Activated CD8-positive, alpha-beta memory T cell treated with anti-CD3 and anti-CD28 coated beads for 48 hours (primary cell): ENCODE data around the gene KLHL8.

Source experiments
- DNase-seq, 3 experiments: peaks; one replicate each; pipeline ENCODE4 v3.0.0-alpha.2; 2020; ENCODE audit warnings: low read depth in 2 of 3, low spot score in 2 of 3

KLHL8 gene

DNA sequence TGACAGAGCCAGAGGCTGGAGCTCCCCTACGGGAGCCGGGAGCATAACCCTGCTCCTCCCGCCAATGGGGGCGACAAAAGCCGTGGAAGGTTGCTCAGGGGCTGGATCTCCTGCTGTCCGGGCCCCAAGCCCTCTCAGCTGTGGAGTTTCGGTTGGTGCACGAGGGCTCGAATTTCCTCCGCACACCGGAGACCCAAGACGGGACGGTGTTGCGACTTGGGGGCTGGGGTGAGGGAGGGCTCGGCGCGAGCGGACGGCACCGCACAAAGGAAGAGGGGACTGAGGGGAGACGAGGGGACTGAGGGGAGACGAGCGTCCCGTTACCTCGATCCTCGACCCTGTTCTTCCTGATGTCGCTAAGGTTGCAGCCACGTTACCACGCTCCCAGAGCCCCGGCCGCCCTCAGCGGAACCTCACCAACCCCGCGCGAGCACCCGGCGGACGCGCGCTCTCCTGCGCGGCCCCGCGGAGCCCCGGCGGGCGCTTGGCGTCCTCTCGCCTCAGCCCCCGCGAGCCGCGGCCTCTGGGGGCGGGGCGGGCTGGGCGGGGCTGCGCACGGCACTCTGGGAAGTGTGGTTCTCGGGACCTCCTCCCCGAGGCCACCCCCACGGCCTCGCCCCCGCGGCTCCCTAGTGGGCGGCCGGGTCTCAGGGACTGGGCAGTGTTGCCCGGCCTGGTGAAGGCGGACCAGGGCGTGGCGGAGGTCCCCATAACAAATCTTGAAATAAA, at the start of gene KLHL8:
TSS of gene KLHL8 (minus strand) at position 525 of the 729 bp plus-strand sequence. CDS start 25,079 bp downstream, outside the sequence.
- DNase-seq, result peak; percentile 52 to 82 (median 66)

DNA sequence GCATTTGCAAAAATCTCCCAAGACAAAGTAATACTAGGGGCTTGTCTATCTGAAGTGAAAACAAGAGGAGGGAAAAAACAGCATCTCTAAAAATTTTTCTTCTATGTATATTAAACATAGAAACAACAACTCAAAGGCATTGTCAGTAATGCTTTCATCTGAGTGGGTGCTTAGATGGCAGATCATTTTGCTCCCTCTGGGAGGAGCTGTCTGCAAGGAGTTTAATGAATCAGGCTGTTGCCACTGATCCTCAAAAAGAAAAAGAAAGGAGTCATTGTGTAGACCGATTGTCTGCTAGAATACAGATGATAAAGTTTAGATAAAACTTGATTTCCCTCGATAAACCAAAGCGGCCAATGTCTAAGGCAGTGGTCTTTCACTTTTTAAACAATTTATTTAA, 49.7 kb upstream of the KLHL8 start:
- no peak for DNase-seq

DNA sequence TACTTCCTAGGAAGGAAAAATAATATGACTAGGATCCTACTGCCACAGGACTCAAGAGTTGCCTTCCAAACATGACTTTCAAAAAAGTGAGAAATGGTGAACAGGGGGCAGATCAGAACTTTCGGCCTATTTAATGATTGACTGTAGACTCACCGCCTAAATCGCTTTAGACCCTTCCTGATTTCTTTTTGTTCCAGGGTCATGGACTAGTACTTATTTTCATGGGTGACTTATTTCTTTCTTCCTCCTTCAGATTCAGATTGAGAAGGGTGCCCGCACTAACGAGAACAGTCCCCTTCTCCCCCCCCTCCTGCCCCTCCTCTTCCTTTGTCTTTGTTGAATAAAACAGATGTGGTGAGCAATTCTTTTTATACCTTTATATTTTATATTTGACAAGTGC, 48.0 kb upstream of the KLHL8 start:
- DNase-seq, result no peak

DNA sequence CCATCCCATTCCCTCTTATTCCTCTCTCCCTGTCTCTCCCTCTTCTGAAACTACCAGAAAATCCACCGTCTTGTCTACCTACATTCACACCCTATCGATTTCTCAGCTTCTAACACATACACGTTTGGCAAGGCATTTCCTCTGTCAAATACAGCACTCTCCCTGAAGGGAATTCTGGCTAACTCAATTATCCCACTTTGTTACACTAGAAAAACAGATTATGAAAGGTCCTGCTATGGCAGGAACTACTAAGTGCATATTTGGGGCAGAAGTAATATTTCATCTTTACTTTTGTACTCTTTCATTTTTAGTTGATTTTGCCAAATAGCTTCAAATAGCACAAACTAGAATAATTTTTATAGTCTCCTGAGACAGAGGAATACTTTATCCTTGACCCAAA, 46.6 kb upstream of the KLHL8 start:
- no peak for DNase-seq

DNA sequence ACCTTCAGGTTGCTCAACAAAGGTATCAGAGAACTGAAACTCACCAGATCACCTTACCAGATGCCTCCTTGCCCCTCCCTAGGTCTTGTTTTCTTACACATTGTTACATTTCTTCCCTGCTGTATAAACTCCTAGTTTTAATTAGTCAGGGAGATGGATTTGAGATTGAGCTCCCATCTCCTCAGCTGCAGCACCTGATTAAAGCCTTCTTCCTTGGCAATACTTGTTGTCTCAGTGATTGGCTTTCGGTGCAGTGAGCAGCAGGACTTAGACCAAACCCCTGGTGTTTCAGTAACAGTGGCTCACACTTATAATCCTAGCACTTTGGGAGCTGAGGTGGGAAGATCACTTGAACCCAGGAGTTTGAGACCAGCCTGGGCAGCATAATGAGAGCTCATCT, 42.5 kb upstream of the KLHL8 start:
- no peak for DNase-seq

DNA sequence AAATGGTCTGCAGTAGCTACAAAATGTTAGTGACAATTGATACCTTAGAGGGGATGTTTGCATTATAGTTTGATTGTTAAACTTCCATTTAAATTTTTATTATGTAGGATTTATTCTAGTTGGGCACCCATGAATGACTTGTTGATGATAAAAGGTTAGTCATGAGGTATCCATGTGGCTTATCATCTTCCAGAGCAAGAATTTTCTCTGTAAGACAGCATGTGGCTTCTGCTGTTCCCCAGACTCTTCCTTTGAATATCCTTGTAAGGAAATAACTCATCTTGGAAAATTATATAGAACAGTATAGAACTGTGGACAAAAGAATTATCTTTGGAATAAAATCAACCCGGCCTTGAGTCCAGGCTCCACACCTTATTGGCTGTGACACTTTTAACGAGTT, 40.1 kb upstream of the KLHL8 start:
- DNase-seq, result no peak

DNA sequence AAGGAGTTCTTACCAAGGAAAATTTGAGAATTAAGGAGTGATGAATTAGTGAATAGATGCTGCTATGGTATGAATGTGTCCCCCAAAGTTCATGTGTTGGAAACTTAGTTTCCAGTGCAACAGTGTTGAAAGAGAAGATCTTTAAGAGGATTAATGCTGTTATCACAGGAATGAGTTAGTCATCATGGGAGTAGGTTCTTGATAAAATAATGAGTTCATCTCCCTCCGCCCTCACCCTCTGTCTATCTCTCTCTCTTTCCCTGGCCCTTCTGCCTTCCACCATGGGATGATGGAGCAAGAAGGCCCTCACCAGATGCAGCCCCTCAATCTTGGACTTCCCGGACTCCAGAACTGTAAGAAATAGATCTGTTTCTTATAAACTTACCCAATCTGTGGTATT, 38.3 kb upstream of the KLHL8 start:
- DNase-seq, result no peak

DNA sequence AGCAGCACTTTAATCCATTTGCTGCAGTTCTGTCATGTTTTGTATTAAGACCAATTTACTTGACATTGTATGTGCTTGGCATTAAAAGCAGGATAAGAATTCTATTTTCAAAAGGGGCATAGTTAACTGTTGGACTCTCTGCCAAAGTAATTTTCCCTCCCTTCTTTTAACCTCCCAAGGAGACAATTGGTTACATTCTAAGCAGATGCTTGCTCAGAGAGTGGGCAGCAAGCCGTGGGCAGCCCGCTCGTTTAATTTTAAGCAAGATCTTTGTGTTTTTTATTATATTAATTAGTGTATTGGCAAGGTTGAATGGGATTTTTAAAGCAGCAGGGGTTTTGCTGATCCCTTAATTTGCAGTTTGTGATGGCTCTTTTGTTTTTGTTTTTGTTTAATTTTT, 37.1 kb upstream of the KLHL8 start:
- DNase-seq, result no peak

DNA sequence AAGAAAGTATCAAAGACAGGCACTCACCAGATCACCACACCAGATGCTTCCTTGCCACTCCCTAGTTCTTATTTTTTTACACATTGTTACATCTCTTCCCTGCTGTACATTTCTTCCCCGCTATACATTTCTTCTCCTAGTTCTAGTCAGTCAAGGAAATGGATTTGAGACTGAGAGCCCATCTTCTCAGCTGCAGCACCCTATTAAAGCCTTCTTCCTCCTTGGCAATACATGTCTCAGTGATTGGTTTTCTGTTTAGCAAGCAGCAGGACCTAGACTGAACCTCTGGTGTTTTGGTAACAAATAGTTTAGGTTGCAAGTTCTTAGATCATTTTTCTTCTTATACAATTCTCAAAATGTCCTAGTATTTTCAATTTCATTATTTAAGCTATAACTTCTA, 35.3 kb upstream of the KLHL8 start:
- DNase-seq, result no peak

DNA sequence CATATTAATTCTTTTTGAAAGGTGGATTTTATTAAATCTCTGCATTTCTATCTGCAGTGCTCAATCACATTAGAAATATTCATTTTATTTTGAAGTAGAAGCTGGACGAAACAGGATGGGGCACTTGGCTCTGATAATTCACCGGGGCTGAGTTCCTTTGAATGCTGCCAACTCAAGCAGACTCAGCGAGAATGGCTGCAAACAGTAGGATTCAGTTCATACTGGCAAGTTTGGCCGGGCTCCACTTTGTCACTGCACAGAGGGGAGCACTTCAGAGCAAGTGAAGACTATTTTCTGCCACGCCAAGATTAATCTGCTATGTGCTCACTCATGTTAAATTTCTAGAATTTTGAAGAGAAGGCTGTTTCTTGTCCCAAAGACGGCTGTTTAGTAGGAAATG, 30.7 kb upstream of the KLHL8 start:
- DNase-seq, result no peak

DNA sequence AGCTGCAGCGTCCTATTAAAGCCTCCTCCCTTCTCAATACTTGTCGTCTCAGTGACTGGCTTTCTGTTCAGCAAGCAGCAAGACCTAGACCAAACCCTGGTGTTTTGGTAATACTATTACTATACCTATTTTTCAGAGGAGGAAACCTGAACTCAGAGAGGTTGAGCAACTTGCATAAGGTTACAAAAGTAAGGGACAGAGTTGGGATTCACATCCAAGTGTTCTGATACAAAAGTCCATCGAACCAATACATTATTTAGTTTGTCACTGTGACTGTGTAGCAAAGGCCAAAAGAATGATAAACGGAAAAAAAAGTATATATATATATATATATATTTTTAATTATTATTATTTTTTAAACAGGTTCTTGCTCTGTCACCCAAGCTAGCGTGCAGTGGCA, 29.9 kb upstream of the KLHL8 start:
- no peak for DNase-seq

DNA sequence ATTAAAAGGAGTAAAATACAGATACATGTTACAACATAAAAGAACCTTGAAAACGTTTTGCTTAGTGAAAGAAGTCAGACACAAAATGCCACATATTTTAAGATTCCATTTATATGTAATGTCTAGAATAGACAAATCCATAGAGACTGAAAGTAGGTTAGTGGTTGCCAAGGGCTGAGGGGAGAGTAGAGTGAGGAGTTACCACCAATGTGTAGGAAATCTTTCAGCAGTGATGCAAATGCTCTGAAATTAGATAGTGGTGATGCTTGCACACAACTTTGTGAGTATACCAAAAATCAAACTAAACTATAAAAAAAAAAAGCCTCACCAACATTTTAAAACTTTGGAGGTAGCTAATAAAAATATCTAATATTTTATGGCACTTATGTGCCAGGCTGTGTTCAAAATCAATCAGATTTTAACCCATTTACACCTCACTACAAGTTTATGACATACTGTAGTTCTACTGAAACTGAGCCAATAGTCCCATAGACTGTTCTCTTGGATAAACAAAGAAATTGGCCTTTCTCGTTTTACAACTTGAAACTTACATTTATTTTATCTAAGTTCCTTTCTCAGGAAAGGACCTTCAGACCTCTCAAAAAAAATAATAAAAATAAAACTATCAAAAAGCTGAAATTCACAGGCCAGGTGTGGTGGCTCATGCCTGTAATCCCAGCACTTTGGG, 29.1 kb upstream of the KLHL8 start:
- no peak for DNase-seq

DNA sequence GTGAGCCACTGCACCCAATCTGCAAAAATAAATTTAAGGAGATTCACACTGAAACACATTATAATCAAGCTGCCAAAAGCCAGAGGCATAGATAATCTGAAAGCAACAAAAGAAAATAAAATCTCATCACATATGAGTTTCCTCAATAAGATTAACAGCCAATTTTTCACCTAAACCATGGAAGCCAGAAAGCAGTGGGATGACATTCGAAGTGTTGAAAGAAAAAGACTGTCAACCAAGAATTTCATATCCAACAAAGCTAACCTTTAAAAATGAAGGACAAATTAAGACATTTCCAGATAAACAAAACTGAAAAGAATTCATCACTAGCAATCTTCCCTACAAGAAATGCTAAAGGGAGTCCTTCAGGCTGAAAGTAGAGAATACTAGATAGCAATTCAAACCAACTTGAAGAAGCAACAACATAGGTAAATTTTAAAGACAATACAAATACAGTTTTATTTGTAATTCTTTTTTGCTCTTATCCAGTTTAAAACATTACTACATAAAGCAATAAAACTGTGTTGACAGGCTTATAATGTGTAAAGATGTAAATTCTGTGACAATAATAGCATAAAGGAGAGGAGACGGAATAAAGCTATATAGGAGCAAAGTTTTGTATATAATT, 23.1 kb upstream of the KLHL8 start:
- DNase-seq, result no peak

DNA sequence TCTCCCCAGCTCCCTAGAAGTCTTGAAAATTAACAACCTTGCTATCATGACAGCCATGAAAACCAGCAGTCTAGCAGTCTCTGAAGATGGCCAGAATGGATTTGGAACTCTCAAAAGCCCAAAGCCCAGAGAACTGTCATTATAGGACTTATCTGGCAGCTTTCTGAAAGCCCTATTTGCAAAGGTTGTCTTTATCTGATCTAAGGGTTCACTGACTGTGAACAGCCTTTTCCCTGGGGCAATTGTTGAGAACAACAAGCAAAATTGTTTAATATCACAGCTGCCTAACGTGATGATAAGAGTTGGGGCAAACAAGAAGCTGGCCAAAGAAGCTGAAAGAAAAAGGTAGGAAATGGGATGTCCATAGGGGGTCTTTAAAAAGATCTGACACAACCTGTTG, 20.9 kb upstream of the KLHL8 start:
- no peak for DNase-seq

DNA sequence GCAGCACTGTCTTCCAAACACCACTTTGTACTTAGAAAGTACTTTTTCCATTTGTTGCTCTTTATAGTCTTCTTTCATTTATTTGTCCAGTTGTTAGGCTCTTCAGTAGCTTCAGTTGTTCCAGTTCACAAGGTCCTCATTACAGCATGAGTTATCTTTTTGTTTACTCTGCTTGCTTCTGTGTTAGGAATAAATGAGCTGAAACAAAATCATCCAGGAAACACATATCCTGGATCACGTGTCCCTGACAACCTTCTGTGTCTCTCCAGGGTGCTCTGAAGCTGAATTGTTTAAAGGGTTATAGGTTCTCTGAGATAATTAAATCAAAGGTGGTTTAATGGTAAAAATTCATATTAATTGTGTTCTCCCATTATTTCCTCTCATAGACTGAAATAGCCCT, 19.9 kb upstream of the KLHL8 start:
- no peak for DNase-seq

DNA sequence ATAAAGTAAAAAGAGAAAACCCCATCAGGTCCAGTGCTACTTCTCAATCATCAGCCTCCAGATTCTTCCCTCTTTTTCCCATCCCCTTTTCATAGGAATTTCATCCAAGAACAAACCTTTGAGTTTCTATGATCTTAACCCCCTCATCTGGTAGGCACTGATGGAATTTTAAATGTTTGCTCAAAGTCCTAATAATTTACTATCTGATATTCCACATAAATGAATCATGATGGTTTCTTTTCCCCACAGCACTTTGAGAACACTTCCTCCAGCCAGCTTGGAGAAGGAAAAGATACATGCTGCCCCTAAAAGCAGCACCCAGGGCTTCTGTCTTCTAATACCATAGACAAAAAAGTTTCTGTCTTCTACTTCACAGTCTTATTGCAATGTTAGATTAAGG, 19.4 kb upstream of the KLHL8 start:
- DNase-seq, result no peak

DNA sequence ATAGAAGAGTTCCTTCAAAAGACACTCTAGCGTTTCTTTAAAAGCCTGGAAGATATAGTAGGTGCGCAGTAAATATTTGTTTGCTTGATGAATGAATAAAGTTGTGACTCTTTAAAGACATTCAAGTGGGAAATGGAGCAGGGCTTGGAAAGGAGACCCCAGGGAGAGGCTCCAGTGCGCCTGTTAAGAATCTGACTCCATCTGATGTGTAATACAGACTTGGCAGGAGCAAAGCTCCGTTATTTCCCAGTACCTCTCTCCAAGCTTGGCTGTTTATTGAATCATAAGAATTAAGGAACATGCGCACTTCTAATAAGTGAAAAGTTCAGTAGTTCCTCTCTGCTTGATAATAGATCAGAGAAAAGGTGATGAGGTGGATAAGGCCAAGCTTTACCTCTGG, 18.8 kb upstream of the KLHL8 start:
- DNase-seq, result no peak

DNA sequence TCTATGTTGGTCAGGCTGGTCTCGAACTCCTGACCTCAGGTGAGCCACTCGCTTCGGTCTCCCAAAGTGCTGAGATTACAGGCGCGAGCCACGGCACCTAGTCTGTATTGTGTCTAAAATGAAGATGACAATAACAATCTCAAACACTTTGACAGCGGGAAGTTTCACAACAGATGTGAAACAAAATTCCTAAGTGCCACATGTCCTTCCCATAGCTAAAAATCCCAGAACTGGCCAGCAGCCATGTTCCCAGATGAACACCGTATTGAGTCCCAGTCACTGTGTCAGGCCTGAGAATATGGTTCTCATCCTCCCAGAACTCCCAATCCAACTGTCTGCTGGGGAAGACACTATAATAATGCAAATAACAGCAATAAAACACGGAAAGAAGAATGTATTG, 16.4 kb upstream of the KLHL8 start:
- no peak for DNase-seq

DNA sequence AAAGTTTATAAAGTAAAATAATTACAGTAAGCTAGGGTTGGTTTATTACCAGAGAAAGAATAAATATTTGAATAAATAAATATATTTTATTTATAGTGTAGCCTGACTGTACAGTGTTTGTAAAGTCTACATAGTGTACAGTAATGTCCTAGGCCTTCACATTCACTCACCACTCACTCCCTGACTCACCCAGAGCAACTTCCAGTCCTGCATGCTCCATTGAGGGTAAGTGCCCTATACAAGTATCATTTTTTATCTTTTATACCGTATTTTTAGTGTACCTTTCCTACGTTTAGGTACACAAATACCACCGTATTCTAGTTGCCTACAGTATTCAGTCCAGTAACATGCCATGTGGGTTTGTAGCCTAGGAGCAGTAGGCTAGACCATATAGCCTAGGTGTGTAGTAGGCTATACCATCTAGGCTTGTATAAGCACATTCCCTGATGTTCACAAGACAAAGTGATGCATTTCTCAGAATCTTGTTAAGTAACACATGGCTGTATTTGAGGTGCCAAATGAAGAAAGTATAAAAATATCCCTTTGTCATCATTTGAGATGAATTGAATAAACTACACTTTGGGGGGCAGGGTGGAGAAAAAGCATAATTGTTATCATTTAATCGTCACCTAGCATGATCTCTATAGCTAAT, 14.7 kb upstream of the KLHL8 start:
- no peak for DNase-seq

DNA sequence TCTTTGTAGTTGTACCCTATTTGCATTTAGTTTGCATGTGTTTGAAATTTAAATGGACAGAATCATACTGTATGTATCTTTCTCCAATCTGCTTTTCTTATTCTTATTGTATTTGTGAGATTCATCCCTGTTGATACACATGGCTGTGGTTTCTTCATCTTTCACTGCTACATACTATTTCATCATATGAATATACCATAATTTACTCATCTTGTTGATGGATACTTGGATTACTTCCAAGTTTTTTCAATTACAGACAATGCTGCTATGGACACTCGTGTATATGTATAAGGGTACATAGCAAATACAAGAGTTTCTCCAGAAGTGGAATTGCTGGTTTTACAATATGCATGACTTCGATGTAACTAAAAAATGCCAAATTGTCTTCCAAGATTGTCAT, 11.8 kb upstream of the KLHL8 start:
- no peak for DNase-seq

DNA sequence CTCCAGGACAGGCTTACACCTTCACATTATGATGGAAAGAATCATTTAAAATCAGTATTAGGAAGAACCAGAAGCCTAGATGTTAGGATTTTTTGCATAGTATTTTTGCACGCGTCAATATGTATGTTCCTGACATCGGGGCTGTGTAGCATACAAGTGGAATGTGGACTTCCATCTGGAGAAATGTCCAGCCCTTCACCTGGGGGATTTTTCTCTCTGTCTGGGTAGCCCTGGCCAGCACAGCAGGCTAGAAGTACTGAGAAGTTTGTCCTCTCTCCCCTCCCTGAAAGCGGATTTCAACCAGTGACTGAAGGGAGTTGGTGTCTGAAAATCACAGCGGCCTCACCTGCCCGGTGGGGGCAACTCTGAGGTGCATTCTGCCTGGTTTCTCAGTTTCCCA, 10.4 kb upstream of the KLHL8 start:
- no peak for DNase-seq

DNA sequence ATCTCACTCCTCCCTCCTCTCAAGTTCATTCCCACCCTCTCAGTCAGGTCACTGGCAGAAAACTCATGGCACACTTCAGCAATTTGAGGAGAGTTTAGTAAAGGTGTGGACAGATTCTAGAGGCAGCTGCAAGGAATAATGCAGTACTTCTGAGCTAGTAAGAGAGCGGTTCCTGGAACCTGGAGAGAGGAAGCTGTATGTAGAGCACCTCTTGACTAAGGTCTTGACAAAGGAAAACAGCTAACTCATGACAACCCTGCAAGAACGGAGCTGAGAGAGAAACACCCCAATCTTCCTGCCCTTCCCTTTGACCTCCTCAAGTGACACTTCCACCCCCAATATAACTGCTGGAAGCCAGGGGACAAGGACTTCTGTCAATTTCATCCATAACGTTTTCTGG, 9.6 kb upstream of the KLHL8 start:
- no peak for DNase-seq
